ENCODE measurements around the gene MAP4.

MAP4 gene

DNA sequence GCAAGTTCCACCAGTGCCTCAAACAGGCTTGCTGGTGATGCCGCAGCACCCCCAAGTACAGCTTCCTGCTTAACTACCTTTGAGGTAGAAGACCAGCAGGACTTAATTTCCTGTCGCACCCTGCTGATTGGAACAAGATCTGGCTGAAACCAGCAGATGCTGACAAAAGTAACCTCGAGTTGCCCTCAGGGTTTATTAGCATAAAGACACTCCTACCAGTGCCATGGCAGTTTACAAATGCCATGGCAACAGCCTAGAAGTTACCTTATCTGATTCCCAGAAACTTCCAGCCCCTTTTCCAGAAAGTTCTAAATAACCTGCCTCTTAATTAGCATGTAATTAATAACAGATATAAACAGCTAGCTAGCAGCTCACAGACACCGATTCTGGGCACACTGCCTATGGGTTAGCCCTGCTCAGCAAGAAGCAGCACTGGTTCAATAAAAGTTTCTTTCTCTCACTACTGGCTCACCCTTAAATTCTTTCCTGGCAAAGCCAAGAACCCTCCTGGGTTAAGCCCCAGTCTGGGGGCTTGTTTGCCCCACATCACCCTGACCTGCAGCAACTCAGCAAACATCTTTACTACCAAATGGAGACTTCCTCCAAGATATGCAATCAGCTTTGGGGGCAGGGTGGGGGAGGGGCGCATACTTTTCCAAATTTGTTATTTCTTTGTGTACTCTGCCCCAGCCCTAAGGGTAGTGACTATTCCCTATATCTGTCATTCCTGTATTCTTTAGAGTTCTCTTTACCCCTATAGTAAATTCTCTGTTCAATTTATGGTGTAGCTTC lies 54.2 kb downstream of the MAP4 start:
- DNase-seq (ENCODE audit: low read depth) = no peak

GRCh38 chr3:47961036-47961435 lies 55.2 kb downstream of the MAP4 start:
- DNase-seq (ENCODE audit: low read depth) = no peak

DNA sequence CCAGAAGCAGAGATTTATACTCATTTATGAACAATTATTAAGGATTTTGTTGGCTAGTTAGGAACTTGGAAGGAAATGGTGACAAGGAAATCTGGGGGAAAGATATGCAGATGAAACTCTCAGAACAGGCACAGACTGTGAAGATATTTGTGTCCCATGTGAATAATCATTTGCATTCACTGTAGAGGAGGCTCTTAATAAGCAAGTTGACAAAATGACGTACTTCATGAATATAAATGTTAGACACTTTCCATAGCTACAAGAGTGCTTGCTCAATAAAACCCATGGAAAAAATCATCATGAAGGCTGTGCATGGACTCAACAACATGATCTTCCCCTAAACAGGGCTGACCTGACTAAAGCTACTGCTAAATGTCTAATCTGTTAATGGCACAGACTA lies 59.7 kb downstream of the MAP4 start:
- DNase-seq (ENCODE audit: low read depth) = no peak

DNA sequence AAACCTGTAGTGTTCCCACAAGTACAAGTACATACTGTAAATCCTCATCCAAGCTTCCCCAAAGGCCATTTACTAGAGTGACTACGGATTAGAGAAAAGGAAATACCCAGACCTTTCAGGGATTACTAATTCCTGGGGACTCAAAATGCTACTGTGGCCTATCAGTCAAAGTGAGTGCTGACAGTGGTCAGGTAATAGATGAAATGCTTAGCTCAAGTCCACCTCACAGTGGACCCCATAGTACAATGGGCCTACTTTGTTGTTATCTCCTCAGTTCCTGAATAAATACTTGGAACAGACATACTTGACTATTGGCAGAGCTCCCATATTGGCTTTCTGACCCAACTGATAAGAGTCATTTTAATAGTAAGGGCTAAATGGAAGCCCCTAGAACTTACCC lies 61.6 kb downstream of the MAP4 start:
- no peak for DNase-seq (ENCODE audit: low read depth)

DNA sequence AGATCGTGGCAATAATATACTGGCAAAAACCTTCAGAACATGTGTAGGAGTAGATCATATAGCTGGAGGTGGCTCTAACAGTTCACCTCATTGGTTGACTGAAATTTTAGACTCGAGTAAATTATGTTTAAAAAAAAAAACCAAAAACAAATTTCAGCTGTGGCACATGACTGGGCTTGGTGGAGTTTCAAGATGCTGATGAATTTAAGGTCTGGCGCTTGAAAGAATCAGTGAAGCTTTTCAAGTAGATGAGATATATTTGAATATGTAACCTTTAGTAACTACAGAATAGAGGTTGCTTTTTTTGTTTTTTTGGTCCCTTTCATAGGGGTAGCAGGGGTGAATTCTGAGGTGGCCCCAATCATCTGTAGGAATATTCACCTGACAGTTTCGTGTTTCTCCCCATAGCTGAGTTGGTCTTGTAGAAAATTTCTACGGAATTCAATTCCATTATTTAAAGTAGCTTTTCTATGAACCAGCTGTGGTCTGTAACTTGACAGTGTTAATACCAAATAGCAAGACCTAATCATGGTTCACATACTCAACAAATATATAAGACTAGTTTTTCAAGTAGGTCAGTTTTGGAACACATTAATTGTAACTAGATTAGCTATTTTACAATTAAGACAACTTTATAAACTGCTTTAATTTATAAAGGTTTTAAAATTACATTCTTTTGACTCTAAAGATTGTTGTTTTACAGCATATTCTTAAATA lies 65.6 kb downstream of the MAP4 start:
- DNase-seq (ENCODE audit: low read depth) = no peak

GRCh38 chr3:47949979-47950378 lies 66.2 kb downstream of the MAP4 start:
- DNase-seq (ENCODE audit: low read depth) = no peak

GRCh38 chr3:47940232-47940631 lies 76.0 kb downstream of the MAP4 start:
- DNase-seq (ENCODE audit: low read depth) = no peak

GRCh38 chr3:47932421-47932820 lies 83.8 kb downstream of the MAP4 start:
- DNase-seq (ENCODE audit: low read depth) = no peak

DNA sequence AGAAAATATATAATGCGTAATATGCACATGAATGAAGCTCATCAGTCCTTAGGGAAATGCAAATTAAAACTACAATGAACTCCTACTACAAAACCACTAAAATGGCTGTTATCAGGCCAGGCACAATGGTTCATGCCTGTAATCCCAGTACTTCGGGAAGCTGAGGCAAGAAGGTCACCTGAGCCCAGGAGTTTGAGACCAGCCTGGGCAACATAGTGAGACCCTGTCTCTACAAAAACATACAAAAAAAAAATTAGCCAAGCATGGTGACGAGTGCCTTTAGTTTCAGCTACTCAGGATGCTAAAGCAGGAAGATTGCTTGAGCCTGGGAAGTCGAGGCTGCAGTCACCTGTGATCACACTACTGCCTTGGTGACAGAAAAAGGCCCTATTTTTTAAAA lies 85.2 kb downstream of the MAP4 start:
- no peak for DNase-seq (ENCODE audit: low read depth)

GRCh38 chr3:47916696-47917095 lies 99.5 kb downstream of the MAP4 start:
- DNase-seq (ENCODE audit: low read depth) = no peak

- DNase-seq (ENCODE audit: low read depth) = no peak
Measured at GRCh38 chr3:47916201-47916600, 100.0 kb downstream of the MAP4 start.

DNA sequence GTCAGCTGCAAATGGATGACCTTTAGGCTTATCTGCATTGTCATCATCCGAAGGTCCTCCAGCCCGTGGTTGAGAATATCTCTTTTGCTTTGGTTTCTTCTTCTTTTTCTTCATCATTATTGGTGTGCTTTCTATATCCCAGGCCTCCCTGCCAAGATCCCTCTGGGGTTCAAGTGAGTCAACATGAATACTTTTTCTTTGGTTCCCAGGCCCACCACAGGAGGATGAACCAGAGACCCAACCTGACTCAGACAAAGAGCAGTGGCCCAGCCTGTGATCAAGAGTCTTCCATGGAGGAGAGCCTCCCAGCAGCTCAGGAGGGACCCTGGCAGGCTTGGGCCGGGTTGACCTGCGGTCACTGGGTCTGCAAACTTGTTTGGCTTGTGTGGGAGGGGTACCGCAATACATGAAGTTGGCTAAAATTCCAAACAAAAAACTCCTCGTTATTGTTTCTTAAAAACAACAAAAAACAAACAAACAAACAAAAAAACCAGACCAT lies 104.2 kb downstream of the MAP4 start:
- DNase-seq (ENCODE audit: low read depth) = no peak

DNA sequence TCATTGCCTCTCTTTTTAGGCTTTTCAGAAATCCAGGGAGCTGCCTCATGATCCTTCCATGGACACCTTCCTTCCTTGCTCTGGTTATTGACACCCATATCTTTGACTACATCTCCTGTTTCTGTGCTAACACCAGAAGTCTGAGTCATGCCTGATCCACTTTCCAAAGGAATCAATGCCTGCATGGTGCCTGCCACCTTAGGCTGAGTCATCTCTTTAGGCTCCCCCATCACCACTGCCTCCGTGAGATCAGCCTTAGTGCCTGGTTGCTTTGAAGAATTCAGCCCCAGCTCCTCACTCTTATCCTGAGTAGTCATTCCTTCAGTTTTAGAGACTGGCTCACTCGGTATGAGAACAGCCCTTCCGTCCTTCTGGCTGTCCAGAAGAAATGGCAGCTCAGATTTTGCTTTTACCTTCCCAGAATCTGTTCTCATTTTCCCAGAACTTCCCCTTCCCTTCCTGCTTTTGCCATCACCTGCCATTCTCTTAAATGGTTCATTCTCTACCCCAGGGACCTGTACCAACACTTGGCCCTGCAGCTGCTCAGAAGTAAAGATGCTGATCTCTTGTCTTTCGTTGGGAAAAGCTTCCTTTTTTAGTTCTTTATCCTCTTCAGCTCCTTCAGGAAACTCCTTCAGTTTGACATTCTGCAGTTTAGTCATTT lies 105.3 kb downstream of the MAP4 start:
- DNase-seq (ENCODE audit: low read depth) = no peak

DNA sequence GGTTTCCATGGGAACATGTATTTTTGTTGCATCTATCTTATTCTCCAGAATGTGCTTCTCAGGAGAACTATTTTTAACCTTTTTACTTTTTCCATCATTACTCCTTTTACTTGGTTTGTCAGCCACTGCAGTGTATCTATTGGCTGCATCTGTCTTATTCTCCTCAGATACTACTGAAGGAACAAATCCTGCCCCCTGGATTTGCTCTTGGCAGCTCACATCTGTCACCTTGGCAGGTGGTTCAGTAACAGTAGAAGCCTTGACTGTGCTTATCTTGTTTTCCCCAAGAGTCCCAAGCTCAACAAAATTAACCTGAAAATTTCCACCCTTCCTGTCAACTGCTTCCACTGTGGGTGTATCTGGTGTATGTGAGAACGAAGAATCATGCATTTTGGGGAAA lies 106.0 kb downstream of the MAP4 start:
- DNase-seq (ENCODE audit: low read depth) = no peak

- no peak for DNase-seq (ENCODE audit: low read depth)
Measured at GRCh38 chr3:47909607-47910006, 106.6 kb downstream of the MAP4 start.

- no peak for DNase-seq (ENCODE audit: low read depth)
Measured at GRCh38 chr3:47908744-47909143, 107.5 kb downstream of the MAP4 start.

- no peak for DNase-seq (ENCODE audit: low read depth)
Measured at GRCh38 chr3:47907784-47908183, 108.4 kb downstream of the MAP4 start.

DNA sequence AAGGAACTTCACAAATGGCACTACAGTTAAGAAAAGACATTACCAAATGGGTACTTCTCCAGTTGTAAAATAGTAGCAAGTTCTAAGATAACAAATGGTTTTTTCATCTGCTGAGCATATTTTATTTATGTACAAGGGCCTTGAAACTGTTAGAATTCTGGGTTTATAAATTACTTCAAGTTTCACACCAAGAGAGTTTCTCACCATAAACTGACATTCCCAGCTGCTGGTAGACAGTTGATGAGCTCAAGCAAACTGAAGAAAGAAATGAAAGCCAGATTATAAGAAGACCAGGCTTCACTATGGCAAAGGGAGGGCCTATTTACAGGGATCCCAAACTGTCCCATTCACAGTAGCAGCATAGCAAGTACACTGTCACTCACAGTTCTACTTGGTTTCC lies 113.5 kb downstream of the MAP4 start:
- no peak for DNase-seq (ENCODE audit: low read depth)

DNA sequence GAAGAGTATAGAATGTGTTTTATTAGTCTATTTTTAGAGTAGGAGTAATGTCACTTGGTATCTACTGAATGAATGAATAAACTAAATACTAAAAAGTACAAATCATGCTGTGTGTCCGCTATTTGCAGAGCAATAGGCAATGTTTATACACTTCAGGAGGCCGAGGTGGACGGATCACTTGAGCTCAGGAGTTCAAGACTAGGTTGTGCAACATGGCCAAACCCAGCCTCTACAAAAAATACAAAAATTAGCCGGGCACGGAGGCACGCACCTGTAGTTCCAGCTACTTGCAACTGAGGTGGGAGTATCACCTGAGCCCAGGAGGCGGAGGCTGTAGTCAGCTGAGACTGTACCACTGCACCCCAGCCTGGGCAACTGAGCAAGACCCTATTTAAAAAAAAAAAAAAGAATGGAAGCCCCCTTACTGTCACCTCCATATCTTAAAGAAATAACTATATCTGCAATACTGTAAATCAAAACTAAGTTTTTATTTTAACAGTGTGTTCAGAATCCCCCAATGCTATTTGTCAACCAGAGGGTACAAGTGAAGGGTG lies 114.9 kb downstream of the MAP4 start:
- DNase-seq (ENCODE audit: low read depth) = no peak

DNA sequence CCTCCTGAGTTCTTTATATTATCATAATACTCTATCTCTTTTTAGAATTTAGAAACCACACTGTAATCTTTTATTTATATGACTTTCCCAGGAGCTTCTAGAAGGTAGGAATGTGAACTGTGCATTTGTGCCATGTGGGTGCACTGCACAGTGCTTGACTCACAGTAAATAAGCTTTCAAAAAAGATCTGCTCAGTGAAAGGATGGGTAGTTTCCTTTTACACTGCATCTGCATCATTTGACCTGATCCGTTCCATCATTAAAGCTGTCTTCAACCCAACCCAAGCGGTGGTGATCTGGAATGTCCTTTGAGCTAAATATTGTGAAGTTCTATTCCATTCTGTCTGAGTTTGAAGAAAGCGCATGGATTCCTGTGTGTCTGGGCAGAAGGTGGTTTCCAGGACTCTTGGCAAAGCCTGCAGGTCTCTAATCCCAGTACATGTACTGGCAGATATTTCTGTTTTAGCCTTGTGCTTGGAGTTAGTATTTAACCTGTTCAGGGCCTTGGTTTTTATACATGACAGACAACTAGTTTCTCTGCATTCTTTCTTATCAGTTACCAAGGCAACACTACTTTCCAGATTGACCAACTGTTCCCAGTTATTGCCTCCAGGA lies 116.6 kb downstream of the MAP4 start:
- DNase-seq (ENCODE audit: low read depth) = no peak

GRCh38 chr3:47897954-47898353 lies 118.3 kb downstream of the MAP4 start:
- no peak for DNase-seq (ENCODE audit: low read depth)

DNA sequence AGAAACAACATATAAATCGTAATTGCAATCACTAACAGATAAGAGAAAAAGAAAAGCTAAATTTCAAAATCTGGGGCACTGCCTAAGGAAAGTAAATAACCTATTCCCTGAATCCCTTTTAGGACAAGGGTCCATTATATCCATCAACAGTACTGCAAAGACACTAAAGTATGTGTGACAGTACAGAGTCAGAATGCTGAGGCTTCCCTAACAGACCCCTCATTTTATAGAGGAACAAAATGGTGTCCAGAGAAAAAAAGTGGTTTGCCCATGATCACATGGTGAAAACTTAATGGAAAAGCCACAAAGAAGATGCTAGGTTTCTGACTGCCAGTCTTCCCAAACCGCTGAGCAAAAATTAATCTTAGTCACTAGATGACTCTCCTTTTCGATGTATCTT lies 119.5 kb downstream of the MAP4 start:
- DNase-seq (ENCODE audit: low read depth) = no peak

Data from stimulated activated CD8-positive, alpha-beta memory T cell treated with anti-CD3 and anti-CD28 coated beads, Interleukin-15, amount 100 ng/mL, for 1 hour (primary cell).